NB4 (cell line): ENCODE measurements around the gene INSYN2A.

Experiments
- DNase-seq: peaks from one replicate; pipeline ENCODE4 v3.0.0; 2010; ENCODE audit warnings: low read depth
- H3K4me3 ChIP-seq: one replicate; pipeline ENCODE4 v1.5.1; 2011; ENCODE audit warnings: mild to moderate bottlenecking, low read depth, low read length, moderate library complexity
- CTCF ChIP-seq: IDR thresholded peaks from one replicate; pipeline ENCODE4 v1.5.1; 2012; ENCODE audit warnings: low read depth, low read length
- MAX ChIP-seq: IDR thresholded peaks from 2 replicates; pipeline ENCODE4 v1.6.1; 2011; ENCODE audit warnings: low read depth, low read length
- MYC ChIP-seq: IDR thresholded peaks from 2 replicates; pipeline ENCODE4 v1.6.1; 2011; ENCODE audit warnings: low read depth, low read length
- POLR2A ChIP-seq: IDR thresholded peaks from 2 replicates; pipeline ENCODE4 v1.6.1; 2011; ENCODE audit warnings: mild to moderate bottlenecking; ENCODE audit not compliant: insufficient read length; ENCODE audit errors: extremely low read depth

Gene INSYN2A

GRCh38 chr10:127158662-127159061 is 37.7 kb downstream of the INSYN2A start:
- DNase-seq: no peak
- no peak for TF ChIP-seq POLR2A
- TF ChIP-seq CTCF: no peak
- no peak for TF ChIP-seq MYC
- no peak for TF ChIP-seq MAX
- no peak overlapping the region for H3K4me3 ChIP-seq

- TF ChIP-seq CTCF: no peak
- TF ChIP-seq MYC: no peak
- TF ChIP-seq POLR2A: no peak
- TF ChIP-seq MAX: no peak
- DNase-seq: no peak
- no peak overlapping the region for H3K4me3 ChIP-seq
These were observed 38.7 kb downstream of the INSYN2A start for GRCh38 chr10:127157506-127158200.

GRCh38 chr10:127157089-127157488 is 39.3 kb downstream of the INSYN2A start:
- DNase-seq: no peak
- no peak overlapping the region for H3K4me3 ChIP-seq
- TF ChIP-seq CTCF (no peak), POLR2A (no peak), MAX (no peak)

GRCh38 chr10:127154831-127155620 is 41.4 kb downstream of the INSYN2A start:
- DNase-seq: no peak
- TF ChIP-seq MYC (no peak), CTCF (no peak), MAX (no peak), POLR2A (no peak)
- no peak overlapping the region for H3K4me3 ChIP-seq

GRCh38 chr10:127153181-127153580 is 43.2 kb downstream of the INSYN2A start:
- no peak for TF ChIP-seq MAX
- no peak for TF ChIP-seq POLR2A
- no peak for TF ChIP-seq CTCF
- no peak for TF ChIP-seq MYC
- no peak overlapping the region for H3K4me3 ChIP-seq
- DNase-seq: no peak
